WI38 (cell line): ENCODE measurements around the gene CCIN.
"Not testable (repeated sequence)": the region's sequence is repeated elsewhere in the genome, so short reads cannot be mapped to it uniquely, and the experiment has no call there.

Experiments used
- H3K4me3 ChIP-seq: 2 replicates; pipeline ENCODE4 v1.5.1; 2011; ENCODE audit warnings: low read depth, mild to moderate bottlenecking, control low read depth, low read length
- CTCF ChIP-seq: IDR thresholded peaks from 2 replicates; pipeline ENCODE4 v1.5.1; 2012; ENCODE audit warnings: low read depth, mild to moderate bottlenecking, control low read depth, low read length

Gene CCIN

DNA sequence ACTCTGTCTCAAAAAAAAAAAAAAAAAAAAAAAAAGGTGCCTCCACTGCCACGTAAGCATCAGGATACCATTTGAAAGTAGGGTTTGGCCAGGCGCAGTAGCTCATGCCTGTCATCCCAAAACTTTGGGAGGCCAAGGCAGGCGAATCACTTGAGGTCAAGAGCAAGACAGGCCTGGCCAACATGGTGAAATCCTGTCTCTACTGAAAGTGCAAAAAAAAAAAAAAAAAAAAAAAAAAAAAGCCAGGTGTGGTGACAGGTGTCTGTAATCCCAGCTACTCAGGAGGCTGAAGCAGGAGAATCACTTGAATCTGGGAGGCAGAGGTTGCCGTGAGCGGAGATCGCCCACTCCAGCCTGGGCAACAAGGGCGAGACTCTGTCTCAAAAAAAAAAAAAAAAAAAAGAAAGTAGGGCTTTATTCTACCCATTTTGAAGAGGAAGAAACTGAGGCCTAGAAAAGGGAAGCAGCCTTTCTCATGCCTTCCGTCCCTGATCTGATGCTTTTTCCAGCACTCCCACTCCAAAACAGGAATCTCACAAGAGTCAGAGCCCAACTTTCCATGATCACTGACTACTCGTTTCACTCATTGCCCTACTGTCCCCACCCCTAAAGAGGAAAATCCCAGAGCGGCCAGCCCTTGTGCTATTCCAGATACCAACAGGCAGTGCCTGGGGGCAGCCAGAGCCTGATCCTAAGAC is 16.3 kb upstream of the CCIN start:
- H3K4me3 ChIP-seq = no peak overlapping the region
- TF ChIP-seq CTCF = no peak

DNA sequence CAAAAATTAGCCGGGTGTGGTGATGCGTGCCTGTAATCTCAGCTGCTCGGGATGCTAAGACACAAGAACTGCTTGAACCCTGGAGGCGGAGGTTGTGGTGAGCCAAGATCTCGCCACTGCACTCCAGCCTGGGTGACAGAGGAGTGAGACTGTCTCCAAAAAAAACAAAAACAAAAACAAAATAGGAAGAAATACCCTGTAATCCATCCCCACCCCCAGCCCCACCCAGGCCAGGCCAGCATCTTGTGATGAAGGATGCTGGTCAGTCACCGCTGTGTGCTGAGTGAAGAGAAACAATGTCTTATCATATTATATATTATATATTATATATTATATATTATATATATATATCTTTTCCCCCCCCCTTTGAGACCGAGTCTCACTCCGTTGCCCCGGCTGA is 15.4 kb upstream of the CCIN start:
- H3K4me3 ChIP-seq = no peak overlapping the region
- no peak for TF ChIP-seq CTCF

DNA sequence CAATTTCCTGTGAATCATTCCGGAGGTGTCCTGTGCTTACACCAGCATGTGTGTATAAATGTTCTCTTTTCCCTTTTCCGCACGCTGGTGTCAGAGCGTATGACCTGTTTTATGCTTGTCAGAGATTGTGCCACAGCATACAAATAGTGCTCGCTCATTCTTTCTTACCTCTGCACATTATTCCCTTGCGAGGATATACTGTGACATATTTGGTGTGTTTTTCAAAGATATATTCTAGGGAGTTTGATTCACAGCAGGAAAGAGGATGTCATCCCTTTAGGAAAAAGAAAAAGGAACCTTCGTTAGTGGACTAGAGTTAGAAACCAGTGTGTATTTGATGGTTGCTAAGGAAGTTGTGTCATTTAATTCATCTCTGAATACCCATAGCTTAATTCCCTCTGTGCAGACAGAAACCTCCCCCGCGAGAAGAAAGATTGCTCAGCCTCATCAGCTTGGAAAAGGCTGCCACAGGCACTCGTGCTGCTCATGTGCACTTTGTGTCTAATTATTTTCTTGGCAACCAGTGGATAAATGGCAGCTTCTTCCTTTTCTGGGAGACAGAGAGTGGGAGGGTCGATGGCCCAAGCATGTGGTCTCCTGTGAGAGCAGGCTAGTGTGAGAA is 14.7 kb upstream of the CCIN start:
- no peak for TF ChIP-seq CTCF

GRCh38 chr9:36156116-36156515 is 13.1 kb upstream of the CCIN start:
- TF ChIP-seq CTCF = no peak
- H3K4me3 ChIP-seq = no peak overlapping the region

More for the DNA sequence above, 14.7 kb upstream of the CCIN start:
- no peak overlapping the region for H3K4me3 ChIP-seq

GRCh38 chr9:36158122-36158521 is 11.1 kb upstream of the CCIN start:
- H3K4me3 ChIP-seq = no peak overlapping the region
- TF ChIP-seq CTCF = no peak

- no peak overlapping the region for H3K4me3 ChIP-seq
- TF ChIP-seq CTCF = no peak
Observed at GRCh38 chr9:36158917-36159316, 10.3 kb upstream of the CCIN start.

- not testable (repeated sequence) for H3K4me3 ChIP-seq
Observed at GRCh38 chr9:36159509-36159908, 9.7 kb upstream of the CCIN start.

DNA sequence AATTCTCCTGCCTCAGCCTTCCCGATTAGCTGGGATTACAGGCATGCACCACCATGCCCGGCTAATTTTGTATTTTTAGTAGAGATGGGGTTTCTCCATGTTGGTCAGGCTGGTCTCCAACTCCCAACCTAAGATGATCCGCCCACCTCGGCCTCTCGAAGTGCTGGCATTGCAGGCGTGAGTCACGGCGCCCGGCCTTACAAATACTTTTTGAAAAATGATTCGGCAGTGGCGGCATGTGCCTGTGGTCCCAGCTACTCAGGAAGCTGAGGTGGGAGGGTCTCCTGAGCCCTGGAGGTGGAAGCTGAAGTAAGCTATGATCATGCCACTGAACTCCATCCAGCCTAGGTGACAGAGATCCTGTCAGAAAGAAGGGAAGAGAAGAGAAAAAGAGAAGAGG is 9.1 kb upstream of the CCIN start:
- H3K4me3 ChIP-seq = not testable (repeated sequence)
